HL-60 (cell line): ENCODE results near the gene PHF3.

ENCODE experiments used
- DNase-seq, 2 experiments: peaks; one replicate each; pipeline ENCODE4 v3.0.0-alpha.2; 2010 to 2020; ENCODE audit warnings: low read depth in 1 of 2, low spot score in 1 of 2
- H3K27ac ChIP-seq: fragments of 250-450 bp; sonication (Bioruptor Pico); replicated peaks from 2 replicates; pipeline ENCODE4 v1.5.1; 2020; ENCODE audit warnings: mild to moderate bottlenecking, moderate library complexity
- H3K27me3 ChIP-seq: fragments of 250-450 bp; sonication (Bioruptor Pico); 2 replicates; pipeline ENCODE4 v1.5.1; 2021; ENCODE audit warnings: mild to moderate bottlenecking, moderate library complexity; ENCODE audit not compliant: insufficient read depth, poor library complexity, severe bottlenecking
- H3K4me3 ChIP-seq: replicated peaks from 2 replicates; pipeline ENCODE4 v1.5.1; 2011; ENCODE audit warnings: mild to moderate bottlenecking, control low read depth, low read length; ENCODE audit not compliant: insufficient read depth
- GABPA ChIP-seq: IDR thresholded peaks from 2 replicates; pipeline ENCODE4 v1.6.1; 2012; ENCODE audit warnings: low read depth
- POLR2AphosphoS5 ChIP-seq: IDR thresholded peaks from 2 replicates; pipeline ENCODE4 v1.6.1; 2012; ENCODE audit warnings: low read depth
- SPI1 ChIP-seq: IDR thresholded peaks from 2 replicates; pipeline ENCODE4 v1.6.1; 2012; ENCODE audit warnings: low read depth, mild to moderate bottlenecking, borderline replicate concordance
- TF ChIP-seq, protein P1 (sequence below): IDR thresholded peaks from 2 replicates; pipeline ENCODE4 v1.6.1; 2012; ENCODE audit warnings: low read depth; ENCODE audit not compliant: insufficient replicate concordance
- TF ChIP-seq, protein P2 (sequence below): IDR thresholded peaks from one replicate; pipeline ENCODE4 v1.5.1; 2011; ENCODE audit warnings: low read length, control low read depth, inconsistent platforms; ENCODE audit not compliant: insufficient read depth

PHF3 gene

DNA sequence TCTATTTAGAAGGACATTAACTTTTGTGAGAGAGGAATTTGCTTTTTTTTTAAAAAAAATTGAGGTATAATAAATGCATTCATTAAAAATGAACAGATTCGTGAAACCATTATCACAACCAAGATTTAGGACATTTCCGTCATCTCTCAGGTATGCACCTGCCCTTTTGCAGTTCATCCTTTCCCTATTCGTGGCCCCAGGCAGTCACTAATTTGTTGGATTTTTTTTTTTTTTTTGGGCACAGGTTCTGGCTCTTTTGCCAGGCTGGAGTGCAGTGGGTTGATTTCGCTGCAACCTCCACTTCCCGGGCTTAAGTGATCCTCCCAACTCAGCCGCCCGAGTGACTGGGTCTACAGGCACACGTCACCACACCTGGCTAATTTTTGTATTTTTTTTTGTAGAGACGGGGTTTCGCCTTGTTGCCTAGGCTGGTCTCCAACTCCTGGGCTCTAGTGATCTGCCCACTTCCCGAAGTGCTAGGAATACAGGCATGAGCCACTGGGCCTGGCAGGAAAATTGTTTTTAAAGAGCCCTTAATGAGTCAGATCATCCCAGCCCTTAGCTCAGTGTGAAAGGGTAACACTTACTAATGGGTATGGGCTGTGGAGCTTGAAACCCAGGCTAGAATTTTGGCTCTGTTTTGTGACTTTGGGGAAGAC is 9.2 kb downstream of the PHF3 start:
- Histone ChIP-seq H3K4me3 (no peak overlapping the region), H3K27ac (no peak overlapping the region), H3K27me3 (no peaks in the 10 kb centered on the region)
- TF ChIP-seq SPI1, result no peak
- no peak for TF ChIP-seq GABPA
- no peak for TF ChIP-seq POLR2AphosphoS5
- TF ChIP-seq, protein P1, sequence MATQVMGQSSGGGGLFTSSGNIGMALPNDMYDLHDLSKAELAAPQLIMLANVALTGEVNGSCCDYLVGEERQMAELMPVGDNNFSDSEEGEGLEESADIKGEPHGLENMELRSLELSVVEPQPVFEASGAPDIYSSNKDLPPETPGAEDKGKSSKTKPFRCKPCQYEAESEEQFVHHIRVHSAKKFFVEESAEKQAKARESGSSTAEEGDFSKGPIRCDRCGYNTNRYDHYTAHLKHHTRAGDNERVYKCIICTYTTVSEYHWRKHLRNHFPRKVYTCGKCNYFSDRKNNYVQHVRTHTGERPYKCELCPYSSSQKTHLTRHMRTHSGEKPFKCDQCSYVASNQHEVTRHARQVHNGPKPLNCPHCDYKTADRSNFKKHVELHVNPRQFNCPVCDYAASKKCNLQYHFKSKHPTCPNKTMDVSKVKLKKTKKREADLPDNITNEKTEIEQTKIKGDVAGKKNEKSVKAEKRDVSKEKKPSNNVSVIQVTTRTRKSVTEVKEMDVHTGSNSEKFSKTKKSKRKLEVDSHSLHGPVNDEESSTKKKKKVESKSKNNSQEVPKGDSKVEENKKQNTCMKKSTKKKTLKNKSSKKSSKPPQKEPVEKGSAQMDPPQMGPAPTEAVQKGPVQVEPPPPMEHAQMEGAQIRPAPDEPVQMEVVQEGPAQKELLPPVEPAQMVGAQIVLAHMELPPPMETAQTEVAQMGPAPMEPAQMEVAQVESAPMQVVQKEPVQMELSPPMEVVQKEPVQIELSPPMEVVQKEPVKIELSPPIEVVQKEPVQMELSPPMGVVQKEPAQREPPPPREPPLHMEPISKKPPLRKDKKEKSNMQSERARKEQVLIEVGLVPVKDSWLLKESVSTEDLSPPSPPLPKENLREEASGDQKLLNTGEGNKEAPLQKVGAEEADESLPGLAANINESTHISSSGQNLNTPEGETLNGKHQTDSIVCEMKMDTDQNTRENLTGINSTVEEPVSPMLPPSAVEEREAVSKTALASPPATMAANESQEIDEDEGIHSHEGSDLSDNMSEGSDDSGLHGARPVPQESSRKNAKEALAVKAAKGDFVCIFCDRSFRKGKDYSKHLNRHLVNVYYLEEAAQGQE, result no peak
- TF ChIP-seq, protein P2, sequence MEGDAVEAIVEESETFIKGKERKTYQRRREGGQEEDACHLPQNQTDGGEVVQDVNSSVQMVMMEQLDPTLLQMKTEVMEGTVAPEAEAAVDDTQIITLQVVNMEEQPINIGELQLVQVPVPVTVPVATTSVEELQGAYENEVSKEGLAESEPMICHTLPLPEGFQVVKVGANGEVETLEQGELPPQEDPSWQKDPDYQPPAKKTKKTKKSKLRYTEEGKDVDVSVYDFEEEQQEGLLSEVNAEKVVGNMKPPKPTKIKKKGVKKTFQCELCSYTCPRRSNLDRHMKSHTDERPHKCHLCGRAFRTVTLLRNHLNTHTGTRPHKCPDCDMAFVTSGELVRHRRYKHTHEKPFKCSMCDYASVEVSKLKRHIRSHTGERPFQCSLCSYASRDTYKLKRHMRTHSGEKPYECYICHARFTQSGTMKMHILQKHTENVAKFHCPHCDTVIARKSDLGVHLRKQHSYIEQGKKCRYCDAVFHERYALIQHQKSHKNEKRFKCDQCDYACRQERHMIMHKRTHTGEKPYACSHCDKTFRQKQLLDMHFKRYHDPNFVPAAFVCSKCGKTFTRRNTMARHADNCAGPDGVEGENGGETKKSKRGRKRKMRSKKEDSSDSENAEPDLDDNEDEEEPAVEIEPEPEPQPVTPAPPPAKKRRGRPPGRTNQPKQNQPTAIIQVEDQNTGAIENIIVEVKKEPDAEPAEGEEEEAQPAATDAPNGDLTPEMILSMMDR, result no peak
- DNase-seq, result no peak

DNA sequence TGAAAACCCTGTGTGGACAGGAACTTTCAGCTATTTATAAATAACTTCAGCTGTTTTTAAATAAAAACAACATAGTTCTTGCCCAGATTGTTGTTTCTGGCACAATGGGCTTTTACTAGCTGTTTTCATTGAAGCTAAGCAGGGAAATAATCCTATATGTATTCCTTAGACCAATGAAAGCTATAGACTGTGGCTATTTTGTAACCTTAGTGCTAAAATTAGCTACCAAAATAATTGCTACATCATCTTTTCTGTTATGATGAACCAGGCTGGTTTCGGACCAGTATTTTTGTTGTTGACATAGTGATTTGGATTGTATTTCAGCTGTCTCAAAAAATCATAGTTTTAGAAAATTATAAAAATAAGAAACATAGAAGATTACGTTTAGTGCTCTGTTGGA is 13.7 kb downstream of the PHF3 start:
- no peak for DNase-seq
- H3K4me3 ChIP-seq, result no peak overlapping the region
- no peaks in the 10 kb centered on the region for H3K27me3 ChIP-seq

DNA sequence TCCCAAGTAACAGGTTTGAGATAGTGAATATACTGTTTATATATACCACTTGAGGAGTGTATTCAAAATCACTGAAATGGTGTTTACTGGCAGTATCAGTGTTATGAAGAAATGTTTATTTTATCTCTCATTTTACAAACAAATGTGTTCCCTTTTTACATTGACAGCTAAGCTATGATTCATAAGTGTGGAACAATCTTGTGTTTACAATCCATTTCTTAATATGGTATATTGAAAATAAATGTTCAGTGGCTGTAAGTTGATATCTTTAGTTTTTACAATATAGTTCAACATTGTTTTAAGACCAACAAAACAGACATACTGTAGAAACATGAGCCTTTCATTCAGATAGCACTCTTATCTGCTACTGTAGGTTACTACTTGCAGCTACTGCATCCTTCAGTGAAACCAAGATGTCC is 14.3 kb downstream of the PHF3 start:
- Histone ChIP-seq H3K27me3 (no peaks in the 10 kb centered on the region), H3K27ac (no peak overlapping the region), H3K4me3 (no peak overlapping the region)
- no peak for DNase-seq
- TF ChIP-seq, protein P1, result no peak
- TF ChIP-seq POLR2AphosphoS5 (no peak), GABPA (no peak), SPI1 (no peak)
- TF ChIP-seq, protein P2, result no peak

More for the DNA sequence above, 13.7 kb downstream of the PHF3 start:
- TF ChIP-seq, protein P2, result no peak
- TF ChIP-seq, protein P1, result no peak
- no peak for TF ChIP-seq SPI1
- no peak for TF ChIP-seq POLR2AphosphoS5
- no peak overlapping the region for H3K27ac ChIP-seq
